ENCODE results near the gene NTM.
A peak's percentile ranks its signal among the peaks of the same experiment; 100 is the strongest.
"Not testable (repeated sequence)": the region's sequence is repeated elsewhere in the genome, so short reads cannot be mapped to it uniquely, and the experiment has no call there.

Gene NTM

DNA sequence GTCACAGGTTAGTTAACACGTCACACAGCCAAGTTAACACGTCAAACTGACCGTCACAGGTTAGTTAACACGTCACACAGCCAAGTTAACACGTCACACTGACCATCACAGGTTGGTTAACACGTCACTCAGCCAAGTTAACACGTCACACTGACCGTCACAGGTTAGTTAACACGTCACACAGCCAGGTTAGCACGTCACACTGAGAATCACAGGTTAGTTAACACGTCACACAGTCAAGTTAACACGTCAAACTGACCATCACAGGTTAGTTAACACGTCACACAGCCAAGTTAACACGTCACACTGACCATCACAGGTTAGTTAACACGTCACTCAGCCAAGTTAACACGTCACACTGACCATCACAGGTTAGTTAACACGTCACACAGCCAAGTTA lies 700.5 kb downstream of the NTM start:
- DNase-seq, result not testable (repeated sequence)

DNA sequence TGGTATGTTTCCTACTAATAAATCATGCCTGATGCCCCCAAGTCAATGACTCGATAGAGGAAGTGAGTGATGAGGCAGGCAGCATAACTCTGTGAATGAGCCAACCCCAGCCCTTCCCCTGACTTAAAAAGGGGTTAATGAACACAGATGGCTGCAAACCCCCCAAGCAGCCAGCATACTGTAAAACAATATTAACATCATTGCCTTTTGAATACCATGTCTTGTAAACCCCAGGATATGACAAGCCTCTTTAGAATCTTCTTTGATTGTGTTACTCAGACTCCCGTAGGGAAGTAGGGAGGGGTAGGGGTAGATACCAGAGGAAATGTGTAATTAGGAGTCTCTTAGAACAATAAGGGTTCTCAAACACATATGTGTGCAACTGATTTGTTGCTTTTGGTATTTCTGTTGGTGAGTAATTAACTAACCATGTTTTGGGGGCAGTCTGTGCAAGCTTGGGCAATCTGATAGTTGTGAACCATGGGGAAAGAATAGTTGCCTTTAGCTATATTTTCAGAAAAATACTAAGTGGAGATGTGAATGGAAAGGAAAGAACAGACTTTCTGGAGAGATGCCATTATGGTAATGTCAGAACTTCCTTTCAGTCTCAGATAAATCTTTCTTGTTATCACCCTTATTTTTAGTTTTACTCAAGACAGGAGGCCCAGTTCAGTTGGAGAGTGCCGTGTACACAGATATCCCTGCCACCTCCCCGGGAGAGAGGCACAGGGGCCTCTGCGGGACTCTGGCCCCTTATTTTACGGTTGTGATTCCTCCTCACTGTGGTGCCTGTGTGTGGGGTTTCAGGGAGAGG lies 701.8 kb downstream of the NTM start:
- DNase-seq, result no peak

DNA sequence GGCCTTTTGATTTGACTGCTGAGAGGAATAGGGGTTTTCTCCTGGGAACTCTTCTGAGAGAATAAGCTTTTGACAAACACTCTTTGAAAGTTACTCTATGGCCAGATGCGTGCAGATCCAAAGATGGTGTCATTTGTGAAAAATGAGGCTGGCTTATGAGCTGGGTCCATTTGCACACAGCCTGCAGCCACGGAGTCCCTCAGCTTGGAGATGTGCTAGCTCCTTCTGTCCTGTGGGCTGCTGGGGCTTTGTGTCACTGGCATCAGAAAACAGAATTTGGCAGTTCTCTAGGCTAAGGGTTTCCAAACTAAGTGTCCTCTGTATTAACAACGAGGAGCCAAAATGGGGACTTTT lies 702.4 kb downstream of the NTM start:
- no peak for DNase-seq

DNA sequence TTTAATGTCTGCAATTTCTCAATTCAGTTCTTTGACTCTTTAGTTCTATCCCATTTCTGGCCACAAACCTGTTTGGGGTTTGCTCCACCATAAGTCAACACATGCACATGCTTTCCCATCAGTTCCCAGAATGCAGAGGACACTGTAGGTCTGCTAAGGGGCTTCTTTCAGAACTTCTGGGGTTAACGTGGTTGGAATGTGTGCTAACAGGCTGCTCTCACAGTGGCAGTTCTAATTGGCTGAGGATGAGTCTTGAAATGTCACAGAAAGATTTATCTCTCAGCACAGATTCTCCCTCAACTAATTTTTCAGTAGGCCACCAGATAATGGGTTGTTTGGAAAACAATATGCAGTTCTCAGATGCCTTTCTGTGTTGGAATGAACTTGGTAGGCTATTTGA lies 703.4 kb downstream of the NTM start:
- DNase-seq, result no peak

DNA sequence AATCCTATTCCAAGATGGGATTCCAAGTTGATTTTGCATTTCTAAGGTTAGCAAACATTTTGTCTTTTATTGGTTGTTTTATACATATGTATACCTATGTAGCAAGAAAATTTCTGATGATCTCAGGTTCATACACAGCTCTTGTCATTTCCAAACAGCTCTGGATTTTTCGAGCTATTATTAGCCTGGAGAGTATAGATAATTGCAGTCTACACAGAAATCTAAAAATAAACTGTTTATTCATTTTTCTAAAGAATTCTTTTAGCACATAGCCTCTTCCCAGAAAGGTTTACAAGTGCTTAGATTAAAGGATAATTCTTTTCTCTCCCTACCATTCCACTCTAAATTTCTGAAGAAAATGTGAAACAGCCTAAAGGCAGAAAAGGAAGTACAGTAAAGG lies 705.0 kb downstream of the NTM start:
- DNase-seq, result no peak

DNA sequence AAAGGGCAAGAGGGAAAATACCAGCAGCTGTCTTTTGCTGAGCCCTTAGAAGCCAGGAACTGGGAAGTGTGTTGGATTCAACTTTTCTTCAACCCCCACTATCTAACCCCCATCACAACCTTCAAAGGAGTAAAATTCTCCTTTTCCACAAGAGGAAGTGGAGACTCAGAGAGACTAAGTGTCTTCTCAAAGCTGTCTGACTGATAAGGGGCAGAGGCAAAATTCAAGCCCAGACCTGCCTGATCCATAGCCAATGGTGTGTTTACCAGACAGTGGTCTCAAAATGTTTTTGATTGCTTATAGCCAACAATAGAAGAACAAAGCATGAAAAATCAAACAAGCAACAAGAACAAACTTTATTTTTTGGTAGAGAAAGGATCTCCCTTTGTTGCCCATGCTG lies 707.0 kb downstream of the NTM start:
- DNase-seq, result no peak

DNA sequence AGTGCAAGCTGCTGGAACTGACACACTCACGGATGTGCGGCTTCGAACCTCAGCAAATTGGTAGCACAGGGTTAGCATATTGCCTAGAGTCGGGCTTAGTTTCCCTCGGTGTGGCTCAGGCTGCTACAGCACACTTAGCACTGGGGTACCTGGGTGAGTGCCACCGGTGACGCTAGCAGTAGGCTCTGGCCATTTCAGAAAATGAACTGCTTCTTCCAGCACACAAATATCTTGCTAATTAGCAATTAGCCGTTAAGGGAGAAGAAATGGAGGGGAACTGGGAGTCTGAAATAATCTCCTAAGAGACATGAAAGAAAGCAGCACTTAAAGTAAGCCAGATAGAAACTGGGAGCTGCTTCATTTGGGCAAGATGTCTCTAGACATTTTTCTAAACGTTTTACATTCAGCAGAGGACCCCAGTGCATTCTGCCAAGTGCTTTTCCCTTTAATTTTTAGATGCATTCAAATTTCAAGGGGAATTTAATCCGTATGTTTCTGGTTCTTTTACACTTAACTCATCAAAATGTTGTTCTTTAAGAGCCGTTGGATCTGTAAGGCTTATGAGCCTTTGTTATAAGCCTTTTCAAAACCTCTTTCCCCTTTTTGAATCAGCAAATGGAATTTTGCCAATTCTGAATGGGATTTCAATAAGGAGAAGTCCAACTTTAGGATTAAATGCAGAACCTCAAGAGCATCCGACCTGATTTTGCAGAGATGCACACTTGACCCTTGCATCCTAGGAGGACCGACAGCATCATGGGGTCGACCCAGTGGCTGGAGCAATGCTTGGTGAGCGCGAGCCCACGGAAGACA lies 708.1 kb downstream of the NTM start:
- DNase-seq, result no peak

DNA sequence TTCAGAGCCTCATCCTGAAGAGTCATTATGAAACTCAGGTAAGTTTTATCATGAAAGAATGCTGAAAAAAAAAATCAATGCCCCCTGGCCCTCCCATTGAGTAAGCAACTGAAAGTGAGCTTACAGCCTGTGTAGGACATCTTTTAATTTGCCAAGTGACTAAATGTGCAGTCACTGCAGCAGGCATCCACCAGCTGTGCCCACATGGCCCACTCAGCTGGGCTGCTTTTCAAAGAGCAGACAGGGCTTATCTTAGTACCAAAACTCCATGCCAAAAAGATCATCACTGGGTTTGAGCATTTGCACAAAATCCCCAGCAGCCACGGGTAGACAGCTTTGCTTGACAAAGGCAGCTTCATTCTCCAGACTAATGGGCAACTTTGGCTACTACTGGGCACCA lies 709.7 kb downstream of the NTM start:
- DNase-seq, result no peak

DNA sequence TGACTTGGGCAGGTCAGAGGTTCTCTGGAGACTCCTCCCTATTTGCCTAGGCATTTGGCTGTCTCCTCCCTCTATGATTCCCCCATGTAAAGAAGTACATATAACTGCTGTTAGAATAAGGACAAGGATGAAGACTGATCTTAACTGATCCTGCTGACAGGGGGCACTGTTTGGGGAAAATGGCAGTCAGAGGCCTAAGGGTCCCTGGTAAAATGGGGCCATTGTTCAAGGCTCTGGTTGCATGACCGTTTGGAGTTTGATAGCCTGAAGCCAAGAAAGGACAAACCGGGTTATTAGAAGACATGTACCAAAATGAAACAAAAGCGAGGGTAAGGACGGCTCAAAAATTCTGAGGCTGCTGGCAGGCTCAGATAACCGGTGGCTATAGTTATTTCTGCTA lies 712.2 kb downstream of the NTM start:
- DNase-seq, result no peak

DNA sequence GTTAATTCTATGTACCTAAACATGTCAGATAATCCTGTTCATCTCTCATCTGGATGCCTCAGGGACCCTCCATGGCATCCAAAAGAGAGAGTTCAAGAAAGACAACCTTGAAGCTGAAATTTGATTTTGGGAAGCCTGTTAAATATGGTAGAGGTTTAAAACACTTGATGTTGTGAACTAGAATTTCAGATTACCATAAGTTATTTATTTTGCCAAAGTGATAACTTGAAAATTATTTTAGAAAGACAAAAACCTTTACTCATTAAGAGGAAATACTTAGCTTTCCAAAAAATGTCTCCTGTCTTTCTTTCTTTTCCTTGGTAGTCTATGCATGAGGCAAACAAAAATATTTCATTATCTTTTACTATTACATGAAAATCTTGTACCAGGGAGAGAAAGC lies 714.0 kb downstream of the NTM start:
- no peak for DNase-seq

DNA sequence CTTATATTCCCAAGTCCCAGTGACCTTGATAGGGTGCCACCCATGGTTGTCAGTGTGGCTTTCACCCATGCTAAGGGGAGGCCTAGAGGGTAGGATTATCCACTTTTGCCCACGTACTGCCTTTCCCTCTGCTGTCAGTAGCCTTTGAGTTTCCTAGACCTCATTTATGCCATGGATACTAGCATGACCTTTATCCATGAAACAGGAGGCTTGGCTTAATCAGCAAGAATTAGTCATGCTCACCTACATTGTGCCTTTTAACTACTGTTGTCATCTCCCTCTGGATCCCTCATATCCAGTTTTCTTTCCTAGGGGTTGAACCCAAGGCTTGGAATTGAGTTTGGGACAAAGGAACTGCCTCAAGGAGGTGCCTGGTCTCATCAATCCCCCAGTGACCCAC lies 716.7 kb downstream of the NTM start:
- DNase-seq, result no peak

DNA sequence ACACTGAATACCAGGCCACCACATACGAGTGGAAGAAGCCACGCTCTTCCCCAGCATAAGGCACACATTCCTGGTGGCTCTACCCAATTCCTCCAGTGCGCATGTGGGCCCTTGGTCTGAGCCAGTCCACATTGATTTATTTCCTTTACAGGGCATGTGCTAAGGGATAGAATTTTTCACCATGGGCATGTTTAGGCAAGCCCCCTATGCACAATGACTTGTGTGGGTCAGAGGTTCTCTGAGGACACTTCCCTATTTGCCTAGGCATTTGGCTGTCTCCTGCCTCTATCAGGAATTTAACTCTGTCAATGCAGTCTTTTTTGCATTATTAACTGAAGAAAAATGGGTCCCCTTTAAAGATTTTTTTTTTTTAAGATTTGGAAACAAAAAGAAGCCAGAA lies 718.1 kb downstream of the NTM start:
- DNase-seq, result no peak

DNA sequence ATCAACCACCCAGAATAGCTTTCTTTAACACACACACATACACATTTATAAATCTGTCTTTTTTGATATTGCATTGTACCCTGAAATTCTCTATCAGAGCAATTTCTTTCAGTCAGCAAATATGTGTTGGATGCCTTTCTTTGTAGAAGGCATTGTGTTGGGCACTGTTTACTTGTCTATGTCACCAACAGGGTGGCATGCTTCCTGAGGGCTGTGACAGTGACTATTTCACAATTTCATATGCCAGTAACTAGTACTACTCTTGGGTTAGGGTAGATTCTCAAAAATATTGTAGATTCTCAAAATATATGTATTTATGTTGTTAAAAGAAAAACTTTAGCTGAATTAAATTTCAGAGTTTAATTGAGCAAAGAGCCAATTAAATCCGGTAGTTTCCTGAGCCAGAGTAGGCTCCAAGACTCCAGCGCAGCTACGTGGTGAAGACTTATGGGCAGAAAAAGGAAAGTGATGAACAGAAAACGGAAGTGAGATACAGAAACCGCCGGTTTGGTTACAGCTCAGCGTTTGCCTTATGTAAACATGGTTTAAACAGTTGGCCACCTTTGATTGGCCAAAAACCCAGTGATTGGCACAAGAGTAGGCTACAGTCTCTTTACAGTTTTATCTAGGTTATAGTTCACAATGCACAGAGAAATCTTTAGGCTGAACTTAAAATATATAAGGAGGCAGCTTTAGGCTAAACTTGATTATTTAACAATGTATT lies 723.3 kb downstream of the NTM start:
- peak; percentile 17 for DNase-seq

DNA sequence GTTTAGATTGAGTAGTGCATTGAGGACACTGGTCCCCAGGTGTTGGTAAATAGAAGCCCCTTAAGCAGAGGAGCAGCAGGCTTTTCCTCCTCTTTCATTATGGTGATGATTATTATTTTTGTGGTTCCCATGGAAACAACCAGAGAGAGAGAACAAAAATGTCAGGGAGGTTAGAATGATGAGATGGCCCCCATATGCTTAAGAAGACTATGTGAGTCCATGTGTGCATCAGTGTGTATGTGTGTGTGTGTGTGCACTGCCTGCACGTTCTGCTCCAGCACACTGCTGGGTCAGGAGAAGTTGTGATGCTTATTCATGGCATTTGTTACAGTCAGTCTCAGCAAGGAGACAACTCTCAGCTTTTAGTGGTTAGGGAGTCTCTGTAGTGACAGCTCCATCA lies 724.2 kb downstream of the NTM start:
- no peak for DNase-seq

DNA sequence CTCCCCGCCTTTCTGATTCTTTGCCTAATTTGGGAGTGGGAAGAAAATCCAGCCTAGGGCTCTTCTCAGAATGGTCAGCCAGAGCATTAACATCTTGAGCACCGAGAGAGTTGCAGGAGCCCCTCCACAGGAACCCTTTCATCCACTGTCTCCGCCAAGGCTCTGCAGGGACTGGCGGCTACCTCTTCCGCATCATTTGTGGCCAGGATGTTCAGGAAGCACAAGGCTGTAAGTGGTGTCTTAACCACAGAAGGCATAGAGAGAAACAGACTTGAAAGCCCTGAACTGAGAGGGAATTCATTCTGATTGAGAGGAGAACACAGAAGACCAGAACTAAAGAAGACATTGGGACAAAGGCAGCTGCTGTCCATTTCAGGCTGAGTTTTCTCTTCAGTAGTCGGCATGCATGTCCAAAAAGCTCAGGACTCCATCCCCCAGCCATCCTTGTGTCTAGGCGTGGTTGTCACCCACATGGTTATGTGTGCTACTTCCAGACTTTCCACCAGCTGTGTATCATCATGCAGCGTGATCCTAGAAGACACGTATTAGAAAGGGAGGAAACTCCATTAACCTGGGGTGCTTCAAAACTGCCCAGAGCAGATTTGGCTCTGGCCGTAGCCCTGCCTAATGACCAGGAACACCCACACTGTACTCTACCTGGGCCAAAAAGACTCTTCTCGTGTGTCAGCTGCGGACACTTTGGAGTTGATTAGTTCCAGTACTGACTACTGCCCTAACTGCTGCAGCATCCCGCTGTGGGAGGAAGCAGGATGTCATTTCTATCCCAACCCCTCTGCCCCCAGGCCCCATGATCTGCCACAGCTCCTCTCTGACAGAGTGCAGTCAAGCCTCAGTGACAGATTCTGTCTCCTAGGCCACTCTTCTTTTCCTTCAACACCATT lies 725.1 kb downstream of the NTM start:
- DNase-seq, result no peak

DNA sequence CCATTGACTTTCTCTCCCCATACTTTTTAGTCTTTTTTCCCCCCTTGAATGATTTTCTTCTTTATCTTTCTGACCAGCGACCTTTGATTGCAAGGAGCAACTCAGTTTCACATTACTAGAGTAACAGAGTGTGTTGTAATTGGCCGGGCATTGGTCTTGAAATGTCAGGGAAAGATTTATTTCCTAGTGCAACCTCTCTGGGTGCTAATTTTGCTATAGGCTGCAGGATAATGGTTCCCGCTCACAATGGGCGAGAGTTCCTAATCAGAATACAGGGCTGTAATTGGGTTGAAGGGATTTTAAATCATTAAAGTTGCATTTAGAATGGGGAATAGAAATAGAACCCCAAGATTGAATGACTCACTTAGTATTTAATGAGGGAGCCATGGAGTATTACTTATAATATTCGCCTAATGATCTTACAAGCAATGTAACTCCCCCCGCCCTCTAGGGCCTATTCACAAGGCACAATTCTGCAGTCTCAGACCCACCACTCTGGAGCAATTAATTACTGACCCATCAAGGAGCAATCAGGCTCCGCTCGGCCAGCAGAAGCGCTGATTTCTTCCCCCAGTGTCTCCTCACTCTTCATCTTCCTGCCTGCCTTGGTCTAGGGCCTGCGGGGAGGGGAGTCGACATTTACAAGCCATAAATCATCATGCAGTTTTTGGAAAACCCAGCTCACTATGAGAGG lies 725.9 kb downstream of the NTM start:
- DNase-seq, result no peak

DNA sequence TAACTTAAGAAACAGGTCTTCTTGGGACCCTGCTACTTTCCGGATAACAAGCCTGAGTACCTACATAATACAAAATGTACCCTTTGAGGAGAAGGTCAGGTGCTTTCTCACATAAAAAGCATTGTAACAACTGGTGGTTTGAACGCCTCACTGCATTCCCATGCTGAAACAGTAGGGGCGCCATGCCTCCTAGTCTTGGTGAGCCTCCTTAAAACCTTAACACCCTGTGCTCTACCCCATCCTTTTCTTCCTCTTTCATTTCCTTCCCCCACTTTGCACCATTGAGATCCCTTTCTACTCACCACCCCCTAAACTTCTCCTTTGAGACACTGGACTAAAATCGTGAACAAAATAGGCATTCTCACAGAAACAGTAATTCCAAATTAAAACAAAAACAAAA lies 729.3 kb downstream of the NTM start:
- DNase-seq, result peak; percentile 31

DNA sequence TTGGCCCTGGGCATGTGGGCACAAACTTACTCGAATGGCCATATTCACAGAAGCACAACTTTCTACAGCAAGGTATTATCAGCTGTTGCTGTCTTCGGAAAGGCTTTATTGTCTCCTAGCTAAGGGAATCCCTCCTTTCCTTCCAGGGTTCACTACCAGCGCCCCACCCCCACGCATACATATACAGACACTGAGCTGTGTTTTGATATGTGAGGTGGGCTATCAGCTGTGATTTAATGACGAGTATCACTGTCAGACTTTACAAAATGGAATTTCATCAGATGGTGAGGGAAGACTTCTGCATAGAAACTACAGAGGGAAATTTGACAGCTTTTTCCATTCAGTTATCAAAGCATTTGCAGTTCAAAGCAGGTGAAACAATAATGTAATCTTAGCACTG lies 730.2 kb downstream of the NTM start:
- DNase-seq, result no peak

DNA sequence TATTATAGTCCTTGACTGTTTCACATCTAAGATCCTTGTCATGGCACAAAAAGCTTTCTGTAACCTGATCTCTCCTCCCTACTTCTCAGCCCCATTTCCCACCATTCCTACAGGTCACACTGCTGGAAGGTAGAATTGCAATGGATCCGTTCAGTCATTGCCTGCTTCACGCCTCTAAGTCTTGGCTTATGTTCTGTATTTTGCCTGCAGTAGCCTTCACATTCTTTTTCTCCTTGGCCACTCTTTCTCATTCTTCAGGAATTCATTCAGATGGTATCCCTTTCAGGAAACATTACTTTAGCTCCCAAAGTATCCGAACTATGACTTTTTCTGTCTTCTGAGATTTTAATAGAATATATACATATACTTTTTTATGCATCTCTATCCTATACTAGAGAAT lies 731.5 kb downstream of the NTM start:
- DNase-seq, result no peak

DNA sequence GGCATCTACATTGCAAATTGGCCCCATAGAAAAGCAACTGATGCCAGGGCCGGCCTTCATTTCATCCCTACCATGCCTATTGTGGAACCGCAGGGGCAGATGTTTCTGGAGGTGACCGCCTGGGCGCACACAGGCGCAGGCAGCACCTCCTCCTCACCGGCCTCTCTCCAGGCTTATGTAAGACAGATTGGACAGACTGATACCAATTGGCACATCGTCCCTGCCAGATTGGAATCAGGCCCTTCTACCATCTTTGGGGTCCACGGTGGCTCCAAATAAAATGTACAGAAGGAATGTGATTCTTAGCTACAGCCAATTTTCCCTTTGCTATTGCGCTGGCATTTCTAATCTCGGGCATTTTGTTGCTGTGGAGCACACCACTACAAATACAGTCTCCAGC lies 732.6 kb downstream of the NTM start:
- no peak for DNase-seq

DNA sequence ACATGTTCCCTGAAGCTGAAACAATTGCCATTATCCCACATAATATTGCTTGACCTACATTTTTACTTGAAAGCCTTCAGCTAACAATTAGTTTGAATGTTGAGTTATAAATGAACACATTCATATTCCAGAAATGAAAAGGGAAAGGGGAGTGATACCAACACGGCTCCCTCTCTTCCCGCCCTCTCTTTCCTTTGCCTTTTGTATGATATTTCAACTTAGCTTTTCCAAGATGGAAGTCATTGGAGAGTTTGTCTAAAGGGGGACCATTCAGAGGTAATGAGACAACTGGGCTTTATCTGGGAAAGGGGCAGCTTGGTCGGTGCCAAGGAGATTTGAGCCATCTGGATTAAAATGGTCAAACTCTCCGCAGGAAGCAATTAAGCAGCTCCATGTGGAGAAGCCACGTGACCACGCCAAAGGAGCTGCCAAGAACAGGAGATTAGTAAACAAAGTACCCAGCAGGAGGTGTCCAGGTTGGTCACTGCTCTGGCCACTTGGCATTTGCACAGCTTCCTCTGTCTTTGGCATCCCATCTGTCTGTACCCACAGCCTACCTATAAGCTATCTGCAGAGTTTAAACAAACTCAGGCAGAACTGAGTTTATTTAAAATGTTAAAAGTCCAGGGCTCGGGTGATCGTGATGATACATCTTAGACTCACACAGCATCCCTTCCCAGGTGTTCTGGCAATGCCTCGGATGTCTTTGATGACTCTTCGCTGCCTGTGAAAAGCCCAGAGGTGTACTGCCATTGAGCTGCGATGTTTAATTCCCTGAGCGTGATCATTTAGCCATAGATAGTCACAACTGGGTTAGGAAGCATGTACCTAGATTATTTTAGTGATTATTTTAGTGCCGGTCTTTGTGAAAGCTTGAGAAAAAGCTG lies 735.9 kb downstream of the NTM start:
- no peak for DNase-seq
